IMR-90 (cell line): Measurements from ENCODE around the gene ZNF521. TPM values are rescaled to one million over a fixed set of nuclear protein-coding genes. Genes with fewer than 3 reads are reported as not detected.
A peak's percentile ranks its signal among the peaks of the same experiment; 100 is the strongest.

ENCODE experiments used
- ATAC-seq: fragments of 200-7000 bp; cut with Tn5 transposase; 2 replicates; pipeline ENCODE4 v1.9.1; 2020; ENCODE audit warnings: low read depth, mild to moderate bottlenecking, moderate library complexity
- BruUV-seq: library from RNA; stranded (reverse); fragments of 400-500 nt; replicated peaks from 2 replicates; lab custom pipeline; 2021; lab: Mats Ljungman, UMichigan
- CTCF ChIA-PET: fragments of 300-600 bp; formaldehyde crosslinking; extraction: SDS; loops from one replicate; lab custom pipeline; 2021; ENCODE audit warnings: antibody characterized with exemption; lab: Yijun Ruan, JAX
- POLR2A ChIA-PET: fragments of 300-600 bp; sonication (Branson Sonifier 250); formaldehyde crosslinking; loops from one replicate; lab custom pipeline; 2022; ENCODE audit warnings: antibody characterized with exemption; ENCODE audit not compliant: unreplicated experiment; lab: Charles Lee
- DNase-seq: peaks from one replicate; pipeline ENCODE4 v3.0.0; 2013
- H2AFZ ChIP-seq: replicated peaks from 2 replicates; pipeline ENCODE3; 2013; ENCODE audit warnings: low read length, mild to moderate bottlenecking; ENCODE audit not compliant: poor library complexity
- H2AK5ac ChIP-seq: 2 replicates; pipeline ENCODE4 v1.6.1; 2013; ENCODE audit warnings: low read depth, low read length, inconsistent platforms
- H2AK9ac ChIP-seq: replicated peaks from 2 replicates; pipeline ENCODE3; 2013; ENCODE audit warnings: mild to moderate bottlenecking, low read depth, low read length, moderate library complexity; ENCODE audit not compliant: poor library complexity
- H2BK120ac ChIP-seq: 2 replicates; pipeline ENCODE4 v1.6.1; 2013; ENCODE audit warnings: low read depth, low read length, inconsistent platforms
- H2BK15ac ChIP-seq: 3 replicates; pipeline ENCODE4 v1.6.1; 2013; ENCODE audit warnings: low read depth, low read length, inconsistent platforms
- H2BK20ac ChIP-seq: 2 replicates; pipeline ENCODE4 v1.6.1; 2013; ENCODE audit warnings: low read depth, mild to moderate bottlenecking, inconsistent platforms, low read length, moderate library complexity
- H2BK5ac ChIP-seq: 2 replicates; pipeline ENCODE4 v1.6.1; 2013; ENCODE audit warnings: mild to moderate bottlenecking, low read depth, low read length, inconsistent platforms; ENCODE audit not compliant: poor library complexity, severe bottlenecking
- H3K14ac ChIP-seq: replicated peaks from 2 replicates; pipeline ENCODE4 v1.6.1; 2013; ENCODE audit warnings: low read depth, low read length, inconsistent platforms
- H3K18ac ChIP-seq: 2 replicates; pipeline ENCODE4 v1.6.1; 2013; ENCODE audit warnings: low read depth, low read length, control low read depth
- H3K23ac ChIP-seq: 2 replicates; pipeline ENCODE4 v1.6.1; 2013; ENCODE audit warnings: low read depth, low read length, inconsistent platforms
- H3K27ac ChIP-seq: 2 replicates; pipeline ENCODE4 v1.5.1; 2013; ENCODE audit warnings: mild to moderate bottlenecking, control low read depth, low read length; ENCODE audit not compliant: insufficient read depth
- H3K27me3 ChIP-seq: 2 replicates; pipeline ENCODE4 v1.6.1; 2013; ENCODE audit warnings: low read length; ENCODE audit not compliant: control insufficient read depth, insufficient read depth
- H3K36me3 ChIP-seq: 2 replicates; pipeline ENCODE4 v1.6.1; 2013; ENCODE audit warnings: low read length, mixed read lengths; ENCODE audit not compliant: control insufficient read depth, insufficient read depth
- H3K4ac ChIP-seq: 2 replicates; pipeline ENCODE4 v1.6.1; 2013; ENCODE audit warnings: low read depth, low read length, inconsistent platforms
- H3K4me1 ChIP-seq: 2 replicates; pipeline ENCODE4 v1.6.1; 2013; ENCODE audit warnings: low read length, mixed read lengths; ENCODE audit not compliant: control insufficient read depth, insufficient read depth
- H3K4me2 ChIP-seq: 2 replicates; pipeline ENCODE4 v1.6.1; 2013; ENCODE audit warnings: low read depth, mild to moderate bottlenecking, control low read depth, low read length, moderate library complexity
- H3K4me3 ChIP-seq: 2 replicates; pipeline ENCODE4 v1.5.1; 2013; ENCODE audit warnings: low read depth, mild to moderate bottlenecking, control low read depth, low read length, moderate library complexity; ENCODE audit not compliant: insufficient read depth
- H3K56ac ChIP-seq: 2 replicates; pipeline ENCODE4 v1.6.1; 2013; ENCODE audit warnings: low read length, inconsistent platforms; ENCODE audit not compliant: insufficient read depth; ENCODE audit errors: extremely low read depth
- H3K79me1 ChIP-seq, 2 experiments: 2 replicates each; pipeline ENCODE4 v1.6.1; 2013; ENCODE audit warnings: low read length in 2 of 2, inconsistent platforms in 1 of 2, low read depth in 1 of 2
- H3K9ac ChIP-seq: 2 replicates; pipeline ENCODE4 v1.6.1; 2013; ENCODE audit warnings: low read depth, low read length, control low read depth
- H3K9me1 ChIP-seq: 2 replicates; pipeline ENCODE4 v1.6.1; 2013; ENCODE audit warnings: low read length, inconsistent platforms; ENCODE audit not compliant: insufficient read depth
- H3K9me3 ChIP-seq: 2 replicates; pipeline ENCODE4 v1.6.1; 2013; ENCODE audit warnings: low read length; ENCODE audit not compliant: control insufficient read depth, insufficient read depth
- H4K20me1 ChIP-seq: 2 replicates; pipeline ENCODE4 v1.6.1; 2013; ENCODE audit warnings: low read length, inconsistent platforms; ENCODE audit not compliant: insufficient read depth
- H4K5ac ChIP-seq: 2 replicates; pipeline ENCODE4 v1.6.1; 2013; ENCODE audit warnings: mild to moderate bottlenecking, low read depth, low read length, control low read depth
- H4K8ac ChIP-seq, 2 experiments: 2 replicates each; pipeline ENCODE4 v1.6.1; 2013; ENCODE audit warnings: low read depth in 2 of 2, low read length in 2 of 2, control low read depth in 1 of 2, inconsistent platforms in 1 of 2
- H4K91ac ChIP-seq: 2 replicates; pipeline ENCODE4 v1.6.1; 2013; ENCODE audit warnings: low read depth, low read length, inconsistent platforms; ENCODE audit not compliant: insufficient read depth
- BHLHE40 ChIP-seq: fragments of 150-350 bp; IDR thresholded peaks from 2 replicates; pipeline ENCODE4 v1.6.1; 2016; ENCODE audit warnings: mild to moderate bottlenecking, low read depth, low read length
- CEBPB ChIP-seq: IDR thresholded peaks from 2 replicates; pipeline ENCODE4 v1.6.1; 2012; ENCODE audit warnings: low read depth, low read length, improper control_type of control experiment
- FOS ChIP-seq: fragments of 150-350 bp; IDR thresholded peaks from 2 replicates; pipeline ENCODE4 v1.6.1; 2016; ENCODE audit warnings: low read depth, low read length
- MXI1 ChIP-seq: IDR thresholded peaks from 2 replicates; pipeline ENCODE4 v1.6.1; 2012; ENCODE audit warnings: low read depth, mild to moderate bottlenecking, low read length, moderate library complexity, borderline replicate concordance
- NFE2L2 ChIP-seq: fragments of 150-350 bp; IDR thresholded peaks from 2 replicates; pipeline ENCODE4 v1.6.1; 2016; ENCODE audit warnings: low read depth, mild to moderate bottlenecking, low read length
- WGBS, 2 experiments: methylation state at CpG; one replicate each; pipeline versions ENCODE4 v1.1.5 to v1.1.7; 2013; ENCODE audit warnings: missing lambda C conversion rate in 2 of 2; ENCODE audit not compliant: insufficient read length in 1 of 2; ENCODE audit errors: extremely low coverage in 2 of 2; 5-methylcytosine and 5-hydroxymethylcytosine counted together
- dilution Hi-C: fragments of 300-500 bp; cut with HindIII; formaldehyde crosslinking; loops from one replicate; pipeline ENCODE4 v1.14.3; 2018; ENCODE audit warnings: low sequenced_read_pairs; ENCODE audit not compliant: unreplicated experiment
- in situ Hi-C: fragments of 300-500 bp; cut with MboI; formaldehyde crosslinking; loops from 3 replicates; pipeline ENCODE4 v1.14.3; 2019; ENCODE audit warnings: low sequenced_read_pairs, inconsistent platforms, mixed read lengths
- intact Hi-C: fragments of 100-400 bp; cut with micrococcal nuclease; formaldehyde crosslinking; loops from 2 replicates; pipeline ENCODE4 v1.10.0; 2022
- polyA plus RNA-seq, 3 experiments: library from polyadenylated mRNA; depleted of rRNA; stranded (reverse); fragments of >200 nt; gene quantifications; 2 replicates each; pipeline ENCODE4 v1.2.3, GENCODE V29; 2012; ENCODE audit warnings: low replicate concordance in 1 of 3
- total RNA-seq: library from RNA; depleted of rRNA; stranded (reverse); fragments of >200 nt; gene quantifications from 2 replicates; pipeline ENCODE4 v1.2.3, GENCODE V29; 2012

ZNF521 gene
- total and polyA plus RNA-seq, 2 of the 4 experiments (the other 2 are of a cell fraction): 21.5 to 59.3 TPM

GRCh38 chr18:25097057-25097456 is 254.9 kb downstream of the ZNF521 start:
- WGBS, 2 experiments: 0% methylated on average over 1 of the region's 6 CpGs; no CpG with 5 or more reads in 1 of the 2 experiments
- intact Hi-C loops: loop anchor here (5.0 kb wide), 1 partner anchor 255 kb away; the partner anchor contains the start of gene ZNF521

More at GRCh38 chr18:25097057-25097456, 254.9 kb downstream of the ZNF521 start:
- Histone ChIP-seq H3K56ac (no peak overlapping the region), H2BK20ac (no peak overlapping the region), H4K5ac (no peak overlapping the region), H3K4me2 (peak overlapping the region; percentile 58), H3K27ac (peak overlapping the region; percentile 42; the same call in 1 of the 2 replicates), H3K9me3 (no peaks in the 10 kb centered on the region), H3K23ac (0 out of 2 replicates have a peak overlapping the region, but pooled peaks have one; percentile 1), H3K27me3 (no peaks in the 10 kb centered on the region), H2AK5ac (no peak overlapping the region), H3K4me1 (peaks cover 14% of the 10 kb centered on the region), H3K18ac (peak overlapping the region; percentile 45; the same call in 1 of the 2 replicates), H3K4ac (peak overlapping the region; percentile 63; the same call in 1 of the 2 replicates), H3K36me3 (no peaks in the 10 kb centered on the region), H3K4me3 (no peak overlapping the region), H2AK9ac (no peak overlapping the region), H3K9me1 (peaks cover 4% of the 10 kb centered on the region), H4K20me1 (peaks cover 3% of the 10 kb centered on the region; the same call in 1 of the 2 replicates), H3K9ac (no peak overlapping the region), H3K79me1 (peaks cover 7 to 14% of the 10 kb centered on the region in 2 experiments; a peak in 3 of 4 replicates), H4K8ac (peak overlapping the region in 1 of 2 experiments; percentile 34; a peak in 1 of 4 replicates), H2AFZ (no peak overlapping the region), H2BK120ac (peak overlapping the region; percentile 51; the same call in 1 of the 2 replicates), H2BK15ac (no peak overlapping the region), H3K14ac (no peak overlapping the region), H4K91ac (no peak overlapping the region), H2BK5ac (no peak overlapping the region)
- CTCF ChIA-PET: no interaction called here
- ATAC-seq (peak; percentile 76), DNase-seq (peak; percentile 73)
- POLR2A ChIA-PET: no interaction called here
- in situ Hi-C loops (no loop called here), dilution Hi-C loops (no loop called here)
- no TSS peak for BruUV-seq
- TF ChIP-seq CEBPB (peak; percentile 48), MXI1 (0 out of 2 replicates have a peak, but pooled peaks have one; percentile 7), BHLHE40 (peak; percentile 85), FOS (peak; percentile 27; the same call in 1 of the 2 replicates), NFE2L2 (no peak)
